HEK293 (cell line): ENCODE data around the gene CX3CL1.

Experiments used
- CTCF ChIP-seq: fragments of 450-650 bp; formaldehyde crosslinking; IDR thresholded peaks from 2 replicates; pipeline ENCODE4 v1.5.1; 2016; ENCODE audit warnings: missing biosample characterization, missing genetic modification characterization
- KLF9 ChIP-seq: fragments of 450-650 bp; formaldehyde crosslinking; IDR thresholded peaks from 2 replicates; pipeline ENCODE4 v1.5.1; 2016; ENCODE audit warnings: missing biosample characterization, missing genetic modification characterization, low read depth
- PRDM10 ChIP-seq: fragments of 450-650 bp; formaldehyde crosslinking; IDR thresholded peaks from 2 replicates; pipeline ENCODE4 v1.5.1; 2016; ENCODE audit warnings: missing biosample characterization, missing genetic modification characterization
- TCF7L2 ChIP-seq: IDR thresholded peaks from 2 replicates; pipeline ENCODE4 v1.6.1; 2011; ENCODE audit warnings: low read depth, mild to moderate bottlenecking, inconsistent platforms, low read length, moderate library complexity, borderline replicate concordance
- ZNF623 ChIP-seq: fragments of 450-650 bp; formaldehyde crosslinking; IDR thresholded peaks from 2 replicates; pipeline ENCODE4 v1.5.1; 2016; ENCODE audit warnings: missing biosample characterization, missing genetic modification characterization
- ZNF629 ChIP-seq: fragments of 450-650 bp; formaldehyde crosslinking; IDR thresholded peaks from 2 replicates; pipeline ENCODE4 v1.5.1; 2017; ENCODE audit warnings: missing biosample characterization, missing genetic modification characterization

- TF ChIP-seq CTCF (tag by site-specific recombination) (no peak), TCF7L2 (no peak), KLF9 (no peak), ZNF629 (no peak), ZNF623 (tag by site-specific recombination) (no peak), PRDM10 (tag by site-specific recombination) (no peak)
These were observed 61.7 kb downstream of the CX3CL1 start for GRCh38 chr16:57434003-57434402.
